H1 (cell line): ENCODE measurements around the gene ENAH. TPM values are rescaled to one million over a fixed set of nuclear protein-coding genes. Genes with fewer than 3 reads are reported as not detected.

ENCODE experiments used
- CTCF ChIA-PET: fragments of 300-600 bp; sonication (Branson Sonifier 250); formaldehyde crosslinking; loops from one replicate; lab custom pipeline; 2021; ENCODE audit not compliant: partially characterized antibody; lab: Charles Lee
- POLR2A ChIA-PET: fragments of 300-600 bp; sonication (Branson Sonifier 250); formaldehyde crosslinking; loops from one replicate; lab custom pipeline; 2021; ENCODE audit warnings: inconsistent platforms; ENCODE audit not compliant: partially characterized antibody; lab: Charles Lee
- DNase-seq, 2 experiments: peaks; one replicate each; pipeline versions ENCODE4 v3.0.0 to v3.0.0-alpha.2; 2010 to 2022; ENCODE audit warnings: low spot score in 2 of 2, low read depth in 1 of 2, mixed read lengths in 1 of 2
- FAIRE-seq: peaks from 2 replicates; lab custom pipeline; 2011; peaks lifted over from hg19 to GRCh38; lab: Jason Lieb, UNC
- H2AFZ ChIP-seq: 2 replicates; pipeline ENCODE4 v1.8.1; 2012; ENCODE audit warnings: low read length, inconsistent platforms
- H2AK5ac ChIP-seq: 2 replicates; pipeline ENCODE4 v1.6.1; 2013; ENCODE audit warnings: low read depth, low read length
- H2BK120ac ChIP-seq: replicated peaks from 2 replicates; pipeline ENCODE3; 2013; ENCODE audit warnings: low read depth, low read length, inconsistent platforms
- H2BK12ac ChIP-seq: 2 replicates; pipeline ENCODE4 v1.6.1; 2013; ENCODE audit warnings: low read depth, low read length
- H2BK15ac ChIP-seq: 2 replicates; pipeline ENCODE4 v1.6.1; 2013; ENCODE audit warnings: low read length
- H2BK20ac ChIP-seq: 2 replicates; pipeline ENCODE4 v1.6.1; 2013; ENCODE audit warnings: low read length
- H2BK5ac ChIP-seq: 2 replicates; pipeline ENCODE4 v1.6.1; 2013; ENCODE audit warnings: low read depth, low read length
- H3K14ac ChIP-seq: 2 replicates; pipeline ENCODE4 v1.6.1; 2013; ENCODE audit warnings: inconsistent platforms; ENCODE audit not compliant: insufficient read length
- H3K18ac ChIP-seq: 2 replicates; pipeline ENCODE4 v1.6.1; 2013; ENCODE audit warnings: low read length; ENCODE audit errors: extremely low read depth
- H3K23ac ChIP-seq: 2 replicates; pipeline ENCODE4 v1.6.1; 2013; ENCODE audit warnings: inconsistent platforms; ENCODE audit not compliant: insufficient read length
- H3K23me2 ChIP-seq: 2 replicates; pipeline ENCODE4 v1.6.1; 2013; ENCODE audit warnings: low read depth, low read length
- H3K27ac ChIP-seq: 2 replicates; pipeline ENCODE4 v1.6.1; 2011; ENCODE audit warnings: low read depth, low read length, inconsistent platforms
- H3K27me3 ChIP-seq, 4 experiments: replicated peaks in 1 of 4; 1 replicate in 1 of 4; 2 replicates in 3 of 4; pipeline versions ENCODE4 v1.6.1 to v1.8.1; 2011 to 2013; ENCODE audit warnings: low read length in 3 of 4, mild to moderate bottlenecking in 3 of 4, inconsistent platforms in 2 of 4, mixed read lengths in 2 of 4, moderate library complexity in 1 of 4; ENCODE audit not compliant: control insufficient read depth in 3 of 4, insufficient read depth in 3 of 4; ENCODE audit errors: extremely low read depth in 1 of 4
- H3K36me3 ChIP-seq, 4 experiments: 2 replicates each; pipeline versions ENCODE4 v1.6.1 to v1.8.1; 2011 to 2013; ENCODE audit warnings: mild to moderate bottlenecking in 4 of 4, low read length in 3 of 4, moderate library complexity in 2 of 4, control low read depth in 1 of 4, inconsistent platforms in 1 of 4; ENCODE audit not compliant: insufficient read depth in 4 of 4, control insufficient read depth in 2 of 4
- H3K4ac ChIP-seq: replicated peaks from 2 replicates; pipeline ENCODE3; 2013; ENCODE audit warnings: low read length, low read depth, mixed read lengths, inconsistent platforms; ENCODE audit not compliant: insufficient read length
- H3K4me1 ChIP-seq, 4 experiments: replicated peaks in 1 of 4; 1 replicate in 1 of 4; 2 replicates in 3 of 4; pipeline versions ENCODE4 v1.6.1 to v1.8.1; 2011 to 2013; ENCODE audit warnings: low read length in 3 of 4, inconsistent platforms in 2 of 4, mixed read lengths in 1 of 4; ENCODE audit not compliant: insufficient read depth in 4 of 4, control insufficient read depth in 3 of 4
- H3K4me2 ChIP-seq, 2 experiments: 2 replicates each; pipeline versions ENCODE4 v1.6.1 to v1.8.1; 2011 to 2013; ENCODE audit warnings: low read depth in 2 of 2, low read length in 2 of 2, control low read depth in 1 of 2, inconsistent platforms in 1 of 2, mild to moderate bottlenecking in 1 of 2; ENCODE audit not compliant: insufficient read depth in 1 of 2
- H3K4me3 ChIP-seq, 4 experiments: fragments of 200-600, 300-600 bp in 1 of 4; sonication (generic), shearing (Covaris generic), sonication (Bioruptor Twin) in 1 of 4; 2 replicates each; pipeline versions ENCODE4 v1.5.1 to v1.8.1; 2011 to 2016; ENCODE audit warnings: low read length in 4 of 4, low read depth in 3 of 4, control low read depth in 2 of 4, inconsistent platforms in 2 of 4, mild to moderate bottlenecking in 2 of 4, mixed read lengths in 1 of 4, moderate library complexity in 1 of 4; ENCODE audit not compliant: insufficient read depth in 2 of 4; ENCODE audit errors: extremely low read depth in 1 of 4
- H3K56ac ChIP-seq: replicated peaks from 2 replicates; pipeline ENCODE3; 2013; ENCODE audit warnings: low read depth, mild to moderate bottlenecking, mixed read lengths, low read length, inconsistent platforms; ENCODE audit not compliant: insufficient read length
- H3K79me1 ChIP-seq: 2 replicates; pipeline ENCODE4 v1.6.1; 2013; ENCODE audit warnings: low read depth, low read length, control low read depth
- H3K79me2 ChIP-seq, 2 experiments: 2 replicates each; pipeline versions ENCODE4 v1.6.1 to v1.8.1; 2012 to 2013; ENCODE audit warnings: low read length in 2 of 2, mild to moderate bottlenecking in 2 of 2, inconsistent platforms in 1 of 2; ENCODE audit not compliant: insufficient read depth in 2 of 2, control insufficient read depth in 1 of 2
- H3K9ac ChIP-seq, 4 experiments: replicated peaks in 1 of 4; 1 replicate in 1 of 4; 2 replicates in 3 of 4; pipeline versions ENCODE4 v1.6.1 to v1.8.1; 2011 to 2013; ENCODE audit warnings: low read depth in 3 of 4, low read length in 3 of 4, control low read depth in 2 of 4, mild to moderate bottlenecking in 2 of 4, moderate library complexity in 2 of 4, inconsistent platforms in 1 of 4; ENCODE audit errors: extremely low read depth in 1 of 4
- H3K9me3 ChIP-seq, 2 experiments: 2 replicates each; pipeline versions ENCODE4 v1.6.1 to v1.8.1; 2012 to 2013; ENCODE audit warnings: mild to moderate bottlenecking in 2 of 2, moderate library complexity in 2 of 2, control low read depth in 1 of 2, inconsistent platforms in 1 of 2, low read depth in 1 of 2, low read length in 1 of 2, mixed read lengths in 1 of 2; ENCODE audit not compliant: insufficient read depth in 2 of 2
- H4K20me1 ChIP-seq, 2 experiments: replicated peaks in 1 of 2; 2 replicates each; pipeline versions ENCODE3 to v1.8.1; 2011 to 2013; ENCODE audit warnings: inconsistent platforms in 2 of 2, low read length in 2 of 2, mild to moderate bottlenecking in 1 of 2; ENCODE audit not compliant: insufficient read depth in 2 of 2, control insufficient read depth in 1 of 2
- H4K5ac ChIP-seq: 2 replicates; pipeline ENCODE4 v1.6.1; 2013; ENCODE audit warnings: low read length, low read depth, mixed read lengths, inconsistent platforms; ENCODE audit not compliant: insufficient read length
- H4K8ac ChIP-seq: 2 replicates; pipeline ENCODE4 v1.8.0; 2013; ENCODE audit warnings: mild to moderate bottlenecking, moderate library complexity, low read length, inconsistent platforms; ENCODE audit not compliant: insufficient read depth; ENCODE audit errors: extremely low read depth
- H4K91ac ChIP-seq: replicated peaks from 2 replicates; pipeline ENCODE3; 2013; ENCODE audit warnings: low read length, mixed read lengths, inconsistent platforms; ENCODE audit not compliant: insufficient read length
- FOSL1 ChIP-seq: IDR thresholded peaks from 2 replicates; pipeline ENCODE4 v1.6.1; 2011; ENCODE audit warnings: mild to moderate bottlenecking, low read depth, low read length, moderate library complexity; ENCODE audit not compliant: insufficient read depth
- HDAC2 ChIP-seq, 2 experiments: fragments of 300-600 bp in 1 of 2; sonication (generic) in 1 of 2; IDR thresholded peaks; 2 replicates each; pipeline ENCODE4 v1.6.1; 2011 to 2012; ENCODE audit warnings: low read depth in 2 of 2, low read length in 2 of 2, mild to moderate bottlenecking in 2 of 2, moderate library complexity in 2 of 2, borderline replicate concordance in 1 of 2, inconsistent platforms in 1 of 2
- KDM4A ChIP-seq: IDR thresholded peaks from one replicate; pipeline ENCODE4 v1.7.1; 2012; ENCODE audit warnings: low read depth, mild to moderate bottlenecking, moderate library complexity, low read length, inconsistent platforms; ENCODE audit not compliant: severe bottlenecking
- NRF1 ChIP-seq: IDR thresholded peaks from 2 replicates; pipeline ENCODE4 v1.6.1; 2011; ENCODE audit warnings: mild to moderate bottlenecking, low read depth, low read length, improper control_type of control experiment
- TAF1 ChIP-seq: IDR thresholded peaks from 2 replicates; pipeline ENCODE4 v1.6.1; 2011; ENCODE audit warnings: mild to moderate bottlenecking, low read depth, low read length
- TCF12 ChIP-seq: IDR thresholded peaks from 2 replicates; pipeline ENCODE4 v1.6.1; 2011; ENCODE audit warnings: low read depth, mild to moderate bottlenecking, low read length
- ZNF274 ChIP-seq: IDR thresholded peaks from 2 replicates; pipeline ENCODE4 v1.7.0; 2012; ENCODE audit warnings: low read length, borderline replicate concordance; ENCODE audit errors: extremely low read depth
- WGBS, 2 experiments: shearing (Covaris generic) in 1 of 2; methylation state at CpG; one replicate each; pipeline versions ENCODE4 v1.1.6 to v1.1.7; 2013 to 2015; ENCODE audit warnings: low lambda C conversion rate in 2 of 2, mixed read lengths in 2 of 2, inconsistent platforms in 1 of 2, low coverage in 1 of 2, missing lambda C conversion rate in 1 of 2; ENCODE audit not compliant: insufficient replicate concordance in 2 of 2, insufficient coverage in 1 of 2, insufficient read length in 1 of 2; ENCODE audit errors: extremely low coverage in 1 of 2, missing lambda C conversion rate in 1 of 2; 5-methylcytosine and 5-hydroxymethylcytosine counted together
- polyA plus RNA-seq, 7 experiments: library from polyadenylated mRNA; depleted of rRNA in 3 of 7; stranded (reverse) in 5 of 7; unstranded in 2 of 7; fragments of >200 nt in 5 of 7; fragments of 200-250 nt in 2 of 7; gene quantifications; 1 replicate in 5 of 7; 2 replicates in 1 of 7; 4 replicates in 1 of 7; pipeline versions ENCODE4 v1.2.1 to v1.2.3, GENCODE V29; 2011 to 2013; ENCODE audit warnings: missing spikeins in 2 of 7, mixed read lengths in 2 of 7
- total RNA-seq: library from RNA; stranded (reverse); fragmentation: NEBNext Ultra II Directional; extraction: Animal tissue kit (Norgen Biotek cat#: 25700); gene quantifications from 2 replicates; pipeline ENCODE4 v1.2.1, GENCODE V29; 2021

Gene ENAH
- total and polyA plus RNA-seq, 2 of the 8 experiments (the other 6 are each of a cell fraction or from before 2014, with no cell fraction given) = 39.1 to 335 TPM

- Histone ChIP-seq H2BK120ac (no peak overlapping the region), H3K27ac (no peak overlapping the region), H3K9me3 (no peaks in the 10 kb centered on the region), H2AK5ac (no peak overlapping the region), H3K36me3 (no peaks in the 10 kb centered on the region), H3K9ac (no peak overlapping the region), H4K8ac (no peak overlapping the region), H2BK20ac (no peak overlapping the region), H4K91ac (no peak overlapping the region), H3K4me3 (no peak overlapping the region), H2BK5ac (no peak overlapping the region), H3K23ac (no peak overlapping the region), H3K18ac (no peak overlapping the region), H2AFZ (no peak overlapping the region), H3K27me3 (no peaks in the 10 kb centered on the region), H3K4ac (no peak overlapping the region), H3K23me2 (no peaks in the 10 kb centered on the region), H2BK12ac (no peak overlapping the region), H4K5ac (no peak overlapping the region), H3K4me2 (no peak overlapping the region), H2BK15ac (no peak overlapping the region), H3K14ac (no peak overlapping the region), H4K20me1 (no peaks in the 10 kb centered on the region), H3K56ac (no peak overlapping the region), H3K79me1 (no peaks in the 10 kb centered on the region), H3K4me1 (peaks cover 0 to 2% (median under 1%) of the 10 kb centered on the region in 4 experiments; a peak in 2 of 7 replicates), H3K79me2 (no peaks in the 10 kb centered on the region)
- ChIA-PET CTCF (interaction anchor here (0.5 to 18.7 kb wide), 16 partner anchors 7 to 562 kb away, joined by 3 to 229 read pairs (median 4); partner anchors contain the start of gene SRP9), POLR2A (interaction anchor here (0.8 to 1.3 kb wide), 4 partner anchors 10 to 292 kb away, joined by 3 read pairs; partner anchors contain the start of genes ENAH and SRP9)
- WGBS, 2 experiments = 93% methylated on average over 4 of the region's 6 CpGs; no CpG with 5 or more reads in 1 of the 2 experiments
- TF ChIP-seq TAF1 (no peak), FOSL1 (no peak), TCF12 (no peak), HDAC2 (IDR thresholded peaks at IDR 0.05; ENCODE audit: borderline replicate concordance in 1 of 2, low read depth in 2 of 2, low read length in 2 of 2) (no peak), ZNF274 (no peak), KDM4A (no peak), NRF1 (no peak)
- FAIRE-seq (no peak), DNase-seq (peak in 1 of 2 experiments; percentile 45)
Measured at GRCh38 chr1:225485991-225486530, 166.9 kb downstream of the ENAH start.
